Keratinocyte (primary cell): ENCODE measurements around the gene NDUFS6.

Experiments
- EZH2 ChIP-seq: IDR thresholded peaks from one replicate; pipeline ENCODE4 v1.6.1; 2012; ENCODE audit warnings: inconsistent platforms, mild to moderate bottlenecking, low read length, moderate library complexity
- TF ChIP-seq, protein P1 (sequence below), 3 experiments: IDR thresholded peaks in 1 of 3; conservative IDR thresholded peaks in 1 of 3; optimal IDR thresholded peaks in 1 of 3; 2 replicates in 2 of 3; 3 replicates in 1 of 3; pipeline versions ENCODE3 to v1.5.1; 2011; ENCODE audit warnings: low read length in 3 of 3, mild to moderate bottlenecking in 3 of 3, moderate library complexity in 2 of 3, control low read depth in 1 of 3, inconsistent platforms in 1 of 3; ENCODE audit not compliant: insufficient read depth in 2 of 3; ENCODE audit errors: extremely low read depth in 1 of 3

DNA sequence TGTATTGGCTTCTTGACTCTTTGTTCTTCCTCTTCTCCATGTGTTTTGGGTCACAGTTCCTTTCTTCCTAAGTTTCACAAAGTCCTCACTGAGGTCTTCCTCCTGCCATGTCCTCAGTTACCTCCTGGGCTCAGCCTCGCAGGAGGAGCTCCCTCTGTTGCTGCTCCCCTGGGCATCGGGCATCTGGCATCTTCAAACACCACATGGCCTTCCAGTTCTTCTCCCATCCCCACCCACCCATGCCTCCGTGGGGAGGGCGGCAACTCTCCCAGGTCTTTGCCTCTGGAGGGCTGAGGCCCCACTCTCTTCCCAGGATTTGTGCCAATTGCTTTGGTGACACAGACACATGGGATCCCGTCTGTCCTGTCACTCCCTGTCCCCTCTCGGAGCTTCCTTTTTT is 24.4 kb upstream of the NDUFS6 start:
- TF ChIP-seq, protein P1, sequence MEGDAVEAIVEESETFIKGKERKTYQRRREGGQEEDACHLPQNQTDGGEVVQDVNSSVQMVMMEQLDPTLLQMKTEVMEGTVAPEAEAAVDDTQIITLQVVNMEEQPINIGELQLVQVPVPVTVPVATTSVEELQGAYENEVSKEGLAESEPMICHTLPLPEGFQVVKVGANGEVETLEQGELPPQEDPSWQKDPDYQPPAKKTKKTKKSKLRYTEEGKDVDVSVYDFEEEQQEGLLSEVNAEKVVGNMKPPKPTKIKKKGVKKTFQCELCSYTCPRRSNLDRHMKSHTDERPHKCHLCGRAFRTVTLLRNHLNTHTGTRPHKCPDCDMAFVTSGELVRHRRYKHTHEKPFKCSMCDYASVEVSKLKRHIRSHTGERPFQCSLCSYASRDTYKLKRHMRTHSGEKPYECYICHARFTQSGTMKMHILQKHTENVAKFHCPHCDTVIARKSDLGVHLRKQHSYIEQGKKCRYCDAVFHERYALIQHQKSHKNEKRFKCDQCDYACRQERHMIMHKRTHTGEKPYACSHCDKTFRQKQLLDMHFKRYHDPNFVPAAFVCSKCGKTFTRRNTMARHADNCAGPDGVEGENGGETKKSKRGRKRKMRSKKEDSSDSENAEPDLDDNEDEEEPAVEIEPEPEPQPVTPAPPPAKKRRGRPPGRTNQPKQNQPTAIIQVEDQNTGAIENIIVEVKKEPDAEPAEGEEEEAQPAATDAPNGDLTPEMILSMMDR (optimal IDR thresholded peaks at IDR 0.05 in 1 of 3, IDR thresholded peaks at IDR 0.05 in 1 of 3, conservative IDR thresholded peaks at IDR 0.05 in 1 of 3; ENCODE audit: extremely low read depth in 1 of 3, insufficient read depth in 2 of 3, low read length in 3 of 3), result no peak
- no peak for TF ChIP-seq EZH2
